Neuronal stem cell (in vitro differentiated cells): ENCODE results near the gene MMP14.

Experiments
- DNase-seq: peaks from one replicate; pipeline ENCODE4 v3.0.0-alpha.2; 2013; ENCODE audit warnings: low spot score
- H2AFZ ChIP-seq: one replicate; pipeline ENCODE4 v1.6.1; 2013; ENCODE audit warnings: mild to moderate bottlenecking, low read length, inconsistent platforms
- H2AK5ac ChIP-seq: 2 replicates; pipeline ENCODE4 v1.6.1; 2013; ENCODE audit warnings: low read depth, mild to moderate bottlenecking, inconsistent platforms, low read length, moderate library complexity, mixed read lengths
- H2BK120ac ChIP-seq: 2 replicates; pipeline ENCODE4 v1.6.1; 2013; ENCODE audit warnings: low read depth, mild to moderate bottlenecking, inconsistent platforms, low read length, moderate library complexity, mixed read lengths
- H2BK12ac ChIP-seq: one replicate; pipeline ENCODE4 v1.6.1; 2013; ENCODE audit warnings: low read length, inconsistent platforms
- H2BK15ac ChIP-seq: 2 replicates; pipeline ENCODE4 v1.6.1; 2013; ENCODE audit warnings: mild to moderate bottlenecking, low read length, inconsistent platforms, mixed read lengths
- H2BK5ac ChIP-seq: one replicate; pipeline ENCODE4 v1.6.1; 2013; ENCODE audit warnings: inconsistent platforms, mild to moderate bottlenecking, low read length, moderate library complexity
- H3K14ac ChIP-seq: one replicate; pipeline ENCODE4 v1.6.1; 2013; ENCODE audit warnings: low read length, inconsistent platforms
- H3K18ac ChIP-seq: 2 replicates; pipeline ENCODE4 v1.6.1; 2013; ENCODE audit warnings: low read length, inconsistent platforms
- H3K23ac ChIP-seq: 2 replicates; pipeline ENCODE4 v1.6.1; 2013; ENCODE audit warnings: low read depth, mild to moderate bottlenecking, mixed read lengths, low read length, inconsistent platforms; ENCODE audit not compliant: poor library complexity
- H3K27ac ChIP-seq: replicated peaks from 3 replicates; pipeline ENCODE4 v1.5.1; 2013; ENCODE audit warnings: low read length, inconsistent platforms
- H3K27me3 ChIP-seq, 3 experiments: 2 replicates each; pipeline ENCODE4 v1.6.1; 2013; ENCODE audit warnings: low read length in 3 of 3, mild to moderate bottlenecking in 2 of 3, inconsistent platforms in 1 of 3, low read depth in 1 of 3, mixed read lengths in 1 of 3, moderate library complexity in 1 of 3; ENCODE audit not compliant: control insufficient read depth in 3 of 3, insufficient read depth in 3 of 3
- H3K36me3 ChIP-seq, 2 donors: replicated peaks in 1 of 2; 2 replicates each; pipeline ENCODE4 v1.6.1; 2013; ENCODE audit warnings: low read length in 2 of 2; ENCODE audit not compliant: control insufficient read depth in 2 of 2, insufficient read depth in 2 of 2
- H3K4ac ChIP-seq: 2 replicates; pipeline ENCODE4 v1.6.1; 2013; ENCODE audit warnings: inconsistent platforms, mild to moderate bottlenecking, low read length, moderate library complexity
- H3K4me1 ChIP-seq, 2 donors: 1 replicate in 1 of 2; 2 replicates in 1 of 2; pipeline ENCODE4 v1.6.1; 2013; ENCODE audit warnings: low read length in 2 of 2, low read depth in 1 of 2; ENCODE audit not compliant: control insufficient read depth in 2 of 2, insufficient read depth in 1 of 2
- H3K4me2 ChIP-seq: one replicate; pipeline ENCODE4 v1.6.1; 2013; ENCODE audit warnings: mild to moderate bottlenecking, low read length, inconsistent platforms; ENCODE audit not compliant: insufficient read depth, poor library complexity, severe bottlenecking
- H3K4me3 ChIP-seq, 2 donors: 2 replicates each; pipeline ENCODE4 v1.5.1; 2013; ENCODE audit warnings: low read length in 2 of 2, mild to moderate bottlenecking in 2 of 2, inconsistent platforms in 1 of 2, moderate library complexity in 1 of 2
- H3K79me1 ChIP-seq: one replicate; pipeline ENCODE4 v1.6.1; 2013; ENCODE audit warnings: low read depth, mild to moderate bottlenecking, inconsistent platforms, low read length, moderate library complexity
- H3K9ac ChIP-seq: one replicate; pipeline ENCODE4 v1.6.1; 2013; ENCODE audit warnings: mild to moderate bottlenecking, low read depth, low read length, inconsistent platforms; ENCODE audit not compliant: poor library complexity
- H3K9me3 ChIP-seq, 2 donors: replicated peaks in 1 of 2; 2 replicates each; pipeline versions ENCODE3 to v1.6.1; 2013; ENCODE audit warnings: low read length in 2 of 2, mild to moderate bottlenecking in 2 of 2, inconsistent platforms in 1 of 2, low read depth in 1 of 2, mixed read lengths in 1 of 2, moderate library complexity in 1 of 2; ENCODE audit not compliant: control insufficient read depth in 2 of 2, insufficient read depth in 1 of 2
- H4K8ac ChIP-seq: one replicate; pipeline ENCODE4 v1.6.1; 2013; ENCODE audit warnings: low read depth, mild to moderate bottlenecking, inconsistent platforms, low read length, moderate library complexity
- H4K91ac ChIP-seq: one replicate; pipeline ENCODE4 v1.6.1; 2013; ENCODE audit warnings: low read length, low read depth, mild to moderate bottlenecking, inconsistent platforms; ENCODE audit not compliant: poor library complexity
- WGBS, 2 donors: extraction: QIAGEN DNeasy Blood & Tissue Kit; methylation state at CpG; one replicate each; pipeline ENCODE4 v1.1.7; 2013; ENCODE audit warnings: missing lambda C conversion rate in 2 of 2, mixed read lengths in 1 of 2; ENCODE audit not compliant: insufficient read length in 2 of 2, insufficient replicate concordance in 1 of 2; ENCODE audit errors: extremely low coverage in 2 of 2; 5-methylcytosine and 5-hydroxymethylcytosine counted together

The MMP14 gene

DNA sequence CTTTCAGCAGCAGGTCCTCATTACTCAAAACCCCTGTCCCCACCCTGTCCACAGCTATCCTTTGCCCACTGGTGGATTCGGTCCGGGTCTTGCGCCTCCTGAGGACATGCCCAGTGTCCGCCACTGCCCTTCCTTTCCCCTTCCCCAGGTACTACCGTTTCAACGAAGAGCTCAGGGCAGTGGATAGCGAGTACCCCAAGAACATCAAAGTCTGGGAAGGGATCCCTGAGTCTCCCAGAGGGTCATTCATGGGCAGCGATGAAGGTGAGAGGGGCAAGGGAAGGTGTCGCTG, 8.7 kb downstream of the MMP14 start:
- Histone ChIP-seq H3K4me1 (peaks cover 15% of the 10 kb centered on the region in 2 donors), H3K79me1 (peaks cover 2% of the 10 kb centered on the region), H3K4me2 (no peak overlapping the region), H2AFZ (no peak overlapping the region), H2BK120ac (no peak overlapping the region), H3K9me3 (no peaks in the 10 kb centered on the region), H4K8ac (no peak overlapping the region), H2BK15ac (no peak overlapping the region), H3K36me3 (peaks cover 0 to 4% of the 10 kb centered on the region in 2 donors), H3K18ac (no peak overlapping the region), H3K4ac (no peak overlapping the region), H3K27ac (no peak overlapping the region), H3K27me3 (no peaks in the 10 kb centered on the region), H3K4me3 (no peak overlapping the region), H2BK12ac (no peak overlapping the region), H2AK5ac (no peak overlapping the region), H2BK5ac (no peak overlapping the region), H3K23ac (no peak overlapping the region), H4K91ac (no peak overlapping the region), H3K14ac (no peak overlapping the region), H3K9ac (no peak overlapping the region)
- DNase-seq: no peak
- no CpG with 5 or more reads among the region's 9 CpGs for WGBS, 2 donors

DNA sequence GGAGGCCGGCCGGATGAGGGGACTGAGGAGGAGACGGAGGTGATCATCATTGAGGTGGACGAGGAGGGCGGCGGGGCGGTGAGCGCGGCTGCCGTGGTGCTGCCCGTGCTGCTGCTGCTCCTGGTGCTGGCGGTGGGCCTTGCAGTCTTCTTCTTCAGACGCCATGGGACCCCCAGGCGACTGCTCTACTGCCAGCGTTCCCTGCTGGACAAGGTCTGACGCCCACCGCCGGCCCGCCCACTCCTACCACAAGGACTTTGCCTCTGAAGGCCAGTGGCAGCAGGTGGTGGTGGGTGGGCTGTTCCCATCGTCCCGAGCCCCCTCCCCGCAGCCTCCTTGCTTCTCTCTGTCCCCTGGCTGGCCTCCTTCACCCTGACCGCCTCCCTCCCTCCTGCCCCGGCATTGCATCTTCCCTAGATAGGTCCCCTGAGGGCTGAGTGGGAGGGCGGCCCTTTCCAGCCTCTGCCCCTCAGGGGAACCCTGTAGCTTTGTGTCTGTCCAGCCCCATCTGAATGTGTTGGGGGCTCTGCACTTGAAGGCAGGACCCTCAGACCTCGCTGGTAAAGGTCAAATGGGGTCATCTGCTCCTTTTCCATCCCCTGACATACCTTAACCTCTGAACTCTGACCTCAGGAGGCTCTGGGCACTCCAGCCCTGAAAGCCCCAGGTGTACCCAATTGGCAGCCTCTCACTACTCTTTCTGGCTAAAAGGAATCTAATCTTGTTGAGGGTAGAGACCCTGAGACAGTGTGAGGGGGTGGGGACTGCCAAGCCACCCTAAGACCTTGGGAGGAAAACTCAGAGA, 9.6 kb downstream of the MMP14 start:
- Histone ChIP-seq H4K91ac (no peak overlapping the region), H3K14ac (no peak overlapping the region), H2BK5ac (no peak overlapping the region), H3K4me2 (no peak overlapping the region), H3K9me3 (no peaks in the 10 kb centered on the region), H2BK12ac (no peak overlapping the region), H4K8ac (no peak overlapping the region), H3K27me3 (no peaks in the 10 kb centered on the region), H3K9ac (no peak overlapping the region), H2BK120ac (no peak overlapping the region), H3K23ac (no peak overlapping the region), H2AFZ (no peak overlapping the region), H3K36me3 (peaks cover 0 to 4% of the 10 kb centered on the region in 2 donors), H3K4ac (peak overlapping the region; percentile 79), H3K4me3 (no peak overlapping the region), H3K27ac (no peak overlapping the region), H2AK5ac (peak overlapping the region; percentile 30), H2BK15ac (no peak overlapping the region), H3K18ac (no peak overlapping the region), H3K79me1 (peaks cover 2% of the 10 kb centered on the region), H3K4me1 (peaks cover 15% of the 10 kb centered on the region in 2 donors)
- WGBS, 2 donors: no CpG with 5 or more reads among the region's 26 CpGs
- no peak for DNase-seq

DNA sequence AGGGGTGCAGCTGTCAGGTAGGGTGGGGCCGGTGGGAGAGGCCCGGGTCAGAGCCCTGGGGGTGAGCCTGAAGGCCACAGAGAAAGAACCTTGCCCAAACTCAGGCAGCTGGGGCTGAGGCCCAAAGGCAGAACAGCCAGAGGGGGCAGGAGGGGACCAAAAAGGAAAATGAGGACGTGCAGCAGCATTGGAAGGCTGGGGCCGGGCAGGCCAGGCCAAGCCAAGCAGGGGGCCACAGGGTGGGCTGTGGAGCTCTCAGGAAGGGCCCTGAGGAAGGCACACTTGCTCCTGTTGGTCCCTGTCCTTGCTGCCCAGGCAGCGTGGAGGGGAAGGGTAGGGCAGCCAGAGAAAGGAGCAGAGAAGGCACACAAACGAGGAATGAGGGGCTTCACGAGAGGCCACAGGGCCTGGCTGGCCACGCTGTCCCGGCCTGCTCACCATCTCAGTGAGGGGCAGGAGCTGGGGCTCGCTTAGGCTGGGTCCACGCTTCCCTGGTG, 10.5 kb downstream of the MMP14 start:
- Histone ChIP-seq H2BK5ac (peak overlapping the region; percentile 88), H3K79me1 (peaks cover 2% of the 10 kb centered on the region), H3K14ac (no peak overlapping the region), H3K9me3 (no peaks in the 10 kb centered on the region), H3K4ac (no peak overlapping the region), H3K4me2 (no peak overlapping the region), H3K27me3 (no peaks in the 10 kb centered on the region), H3K18ac (peak overlapping the region; percentile 13), H3K9ac (peak overlapping the region; percentile 53), H4K8ac (peak overlapping the region; percentile 72), H2BK12ac (peak overlapping the region; percentile 86), H3K36me3 (peaks cover 0 to 4% of the 10 kb centered on the region in 2 donors), H3K4me3 (no peak overlapping the region), H2AFZ (no peak overlapping the region), H2AK5ac (peak overlapping the region; percentile 68), H3K4me1 (peaks cover 15% of the 10 kb centered on the region in 2 donors), H2BK120ac (peak overlapping the region; percentile 36), H3K23ac (peak overlapping the region; percentile 25), H2BK15ac (peak overlapping the region; percentile 38), H3K27ac (no peak overlapping the region), H4K91ac (no peak overlapping the region)
- no CpG with 5 or more reads among the region's 11 CpGs for WGBS, 2 donors
- no peak for DNase-seq

DNA sequence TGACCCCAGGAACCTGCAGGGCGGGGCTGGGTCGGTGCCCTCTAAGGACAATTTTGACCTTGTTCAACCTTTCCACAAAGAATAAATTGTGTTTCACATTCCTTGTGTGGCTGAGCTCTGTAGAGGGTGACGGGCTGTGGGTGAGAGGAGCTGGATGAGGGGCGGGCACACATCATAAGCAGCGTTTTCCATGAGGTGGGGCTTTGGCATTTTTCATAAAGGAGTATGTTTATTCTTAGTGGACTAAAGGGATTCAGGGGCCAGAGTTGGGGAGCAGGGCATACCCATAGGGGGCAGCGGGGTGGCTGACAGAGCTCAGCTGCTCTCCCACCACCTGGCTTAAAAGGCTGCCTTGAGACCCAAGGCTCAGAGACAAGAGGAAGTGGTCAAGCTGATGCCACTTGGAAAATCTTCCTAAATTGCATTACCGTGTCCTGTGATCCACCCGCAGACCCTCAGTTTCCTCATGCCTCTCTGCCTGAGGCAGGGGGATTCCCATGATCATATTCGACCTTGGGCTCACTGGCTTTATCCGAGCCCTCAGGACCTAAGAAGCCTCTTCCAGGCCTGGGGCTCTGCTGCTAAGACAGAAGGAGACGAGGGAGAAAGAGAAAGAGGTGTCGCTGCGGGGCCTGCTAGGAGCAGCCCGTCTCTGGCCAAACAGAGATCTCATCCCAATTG, 11.4 kb downstream of the MMP14 start:
- H3K79me1 ChIP-seq: peaks cover 2% of the 10 kb centered on the region
- peak overlapping the region; percentile 61 for H3K18ac ChIP-seq
- H3K23ac ChIP-seq: no peak overlapping the region
- H3K9me3 ChIP-seq: no peaks in the 10 kb centered on the region
- H3K36me3 ChIP-seq: peaks cover 0 to 4% of the 10 kb centered on the region in 2 donors
- H2BK120ac ChIP-seq: no peak overlapping the region
- no peaks in the 10 kb centered on the region for H3K27me3 ChIP-seq
- H2BK12ac ChIP-seq: no peak overlapping the region
- no peak overlapping the region for H2AK5ac ChIP-seq
- H4K91ac ChIP-seq: no peak overlapping the region
- no CpG with 5 or more reads among the region's 14 CpGs for WGBS, 2 donors
- H3K9ac ChIP-seq: no peak overlapping the region
- no peak overlapping the region for H3K27ac ChIP-seq
- no peak for DNase-seq
- peaks cover 15% of the 10 kb centered on the region in 2 donors for H3K4me1 ChIP-seq
- no peak overlapping the region for H3K4ac ChIP-seq
- H3K4me2 ChIP-seq: no peak overlapping the region
- H2AFZ ChIP-seq: peak overlapping the region; percentile 68
- H3K14ac ChIP-seq: no peak overlapping the region
- H2BK5ac ChIP-seq: no peak overlapping the region
- H3K4me3 ChIP-seq: no peak overlapping the region
- no peak overlapping the region for H4K8ac ChIP-seq
- peak overlapping the region; percentile 45 for H2BK15ac ChIP-seq
